CD4-positive, alpha-beta T cell (primary cell): ENCODE results near the gene ATP10A. TPM values are rescaled to one million over a fixed set of nuclear protein-coding genes. Genes with fewer than 3 reads are reported as not detected.

ENCODE experiments used
- ATAC-seq: fragments of 200-7000 bp; cut with Tn5 transposase; one replicate; pipeline ENCODE4 v1.10.0; 2022; ENCODE audit warnings: mild to moderate bottlenecking; ENCODE audit not compliant: poor library complexity
- CTCF ChIA-PET: fragments of 350-600 bp; sonication (Branson Sonifier 250); formaldehyde crosslinking; loops from one replicate; lab custom pipeline; 2021; ENCODE audit warnings: antibody characterized with exemption, inconsistent platforms; lab: Charles Lee
- POLR2A ChIA-PET: fragments of 350-600 bp; sonication (Branson Sonifier 250); formaldehyde crosslinking; loops from one replicate; lab custom pipeline; 2021; ENCODE audit warnings: antibody characterized with exemption, inconsistent platforms; lab: Charles Lee
- DNase-seq, 14 experiments: peaks; one replicate each; pipeline ENCODE4 v3.0.0-alpha.2; 2013 to 2020; ENCODE audit warnings: mixed read lengths in 2 of 14
- H3K27ac ChIP-seq, 2 donors: one replicate each; pipeline versions ENCODE4 v1.5.1 to v1.7.0; 2013; ENCODE audit warnings: low read length in 2 of 2, low read depth in 1 of 2, mild to moderate bottlenecking in 1 of 2
- H3K27me3 ChIP-seq, 2 experiments: 1 replicate in 1 of 2; 2 replicates in 1 of 2; pipeline versions ENCODE4 v1.6.1 to v1.7.0; 2013; ENCODE audit warnings: low read length in 2 of 2, control low read depth in 1 of 2, mild to moderate bottlenecking in 1 of 2, moderate library complexity in 1 of 2; ENCODE audit not compliant: insufficient read depth in 2 of 2, control insufficient read depth in 1 of 2
- H3K36me3 ChIP-seq: one replicate; pipeline ENCODE4 v1.6.1; 2013; ENCODE audit warnings: low read length, control low read depth; ENCODE audit not compliant: insufficient read depth
- H3K4me1 ChIP-seq: one replicate; pipeline ENCODE4 v1.6.1; 2013; ENCODE audit warnings: low read length, control low read depth; ENCODE audit not compliant: insufficient read depth
- H3K4me3 ChIP-seq: one replicate; pipeline ENCODE4 v1.5.1; 2013; ENCODE audit warnings: mild to moderate bottlenecking, low read length, moderate library complexity
- H3K9me3 ChIP-seq, 2 experiments: 1 replicate in 1 of 2; 2 replicates in 1 of 2; pipeline versions ENCODE4 v1.6.1 to v1.7.0; 2013; ENCODE audit warnings: low read length in 2 of 2, mild to moderate bottlenecking in 2 of 2, control low read depth in 1 of 2, moderate library complexity in 1 of 2; ENCODE audit not compliant: control insufficient read depth in 1 of 2, insufficient read depth in 1 of 2
- H3K27ac Mint-ChIP-seq: one replicate; pipeline ENCODE4 v1.8.0; 2020; ENCODE audit warnings: mixed read lengths
- H3K27me3 Mint-ChIP-seq: one replicate; pipeline ENCODE4 v1.8.0; 2021; ENCODE audit warnings: mixed read lengths
- H3K36me3 Mint-ChIP-seq: one replicate; pipeline ENCODE4 v1.8.0; 2021; ENCODE audit warnings: low read depth, mixed read lengths
- H3K4me1 Mint-ChIP-seq: one replicate; pipeline ENCODE4 v1.8.0; 2021; ENCODE audit warnings: low read depth, mixed read lengths
- H3K4me3 Mint-ChIP-seq: one replicate; pipeline ENCODE4 v1.8.0; 2020; ENCODE audit warnings: mild to moderate bottlenecking, mixed read lengths
- H3K9me3 Mint-ChIP-seq: one replicate; pipeline ENCODE4 v1.8.0; 2020; ENCODE audit warnings: mixed read lengths
- intact Hi-C, 2 experiments: fragments of 100-400 bp; cut with DNase I in 1 of 2; cut with micrococcal nuclease in 1 of 2; formaldehyde crosslinking; loops; one replicate each; pipeline versions ENCODE4 v1.15.1 to v1.9.0; 2023 to 2025; cut with DNase I, micrococcal nuclease
- total RNA-seq, 174 experiments: library from RNA in 2 of 174; stranded (reverse) in 2 of 174; gene quantifications; one replicate each; pipeline ENCODE4 v1.2.3 and lab custom pipeline; 2021 to 2026
- TF ChIP-seq, protein P1 (sequence below): fragments of 200-600 bp; IDR thresholded peaks from one replicate; pipeline ENCODE4 v1.8.0; 2022; ENCODE audit warnings: antibody characterized with exemption, mild to moderate bottlenecking

ATP10A gene
- total RNA-seq, 2 experiments from 2014 or later: 30.0 to 30.4 TPM

DNA sequence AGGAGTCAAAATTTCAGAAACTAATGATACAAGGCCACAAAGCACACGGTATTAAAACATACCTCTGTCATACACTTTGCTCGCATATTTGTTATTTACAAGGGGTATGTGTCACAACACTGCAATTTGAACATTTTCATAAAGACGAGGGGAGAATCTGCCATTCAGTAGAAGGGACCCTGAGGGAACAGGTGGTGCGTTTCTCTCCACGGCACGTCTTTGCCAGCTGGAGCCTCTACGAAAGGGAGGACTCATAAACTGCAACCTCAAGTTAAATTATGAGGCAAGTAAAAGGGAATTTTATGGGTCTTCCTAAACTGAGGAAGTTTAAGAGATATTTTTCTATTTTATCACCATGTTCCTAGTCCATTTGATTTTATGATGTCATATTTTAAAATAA lies 19.1 kb downstream of the ATP10A start:
- TF ChIP-seq, protein P1, sequence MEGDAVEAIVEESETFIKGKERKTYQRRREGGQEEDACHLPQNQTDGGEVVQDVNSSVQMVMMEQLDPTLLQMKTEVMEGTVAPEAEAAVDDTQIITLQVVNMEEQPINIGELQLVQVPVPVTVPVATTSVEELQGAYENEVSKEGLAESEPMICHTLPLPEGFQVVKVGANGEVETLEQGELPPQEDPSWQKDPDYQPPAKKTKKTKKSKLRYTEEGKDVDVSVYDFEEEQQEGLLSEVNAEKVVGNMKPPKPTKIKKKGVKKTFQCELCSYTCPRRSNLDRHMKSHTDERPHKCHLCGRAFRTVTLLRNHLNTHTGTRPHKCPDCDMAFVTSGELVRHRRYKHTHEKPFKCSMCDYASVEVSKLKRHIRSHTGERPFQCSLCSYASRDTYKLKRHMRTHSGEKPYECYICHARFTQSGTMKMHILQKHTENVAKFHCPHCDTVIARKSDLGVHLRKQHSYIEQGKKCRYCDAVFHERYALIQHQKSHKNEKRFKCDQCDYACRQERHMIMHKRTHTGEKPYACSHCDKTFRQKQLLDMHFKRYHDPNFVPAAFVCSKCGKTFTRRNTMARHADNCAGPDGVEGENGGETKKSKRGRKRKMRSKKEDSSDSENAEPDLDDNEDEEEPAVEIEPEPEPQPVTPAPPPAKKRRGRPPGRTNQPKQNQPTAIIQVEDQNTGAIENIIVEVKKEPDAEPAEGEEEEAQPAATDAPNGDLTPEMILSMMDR: no peak
- Mint-ChIP-seq H3K9me3 (no peaks in the 10 kb centered on the region), H3K27ac (peak overlapping the region; percentile 73), H3K4me1 (peaks cover 73% of the 10 kb centered on the region), H3K36me3 (peaks cover 24% of the 10 kb centered on the region), H3K27me3 (no peaks in the 10 kb centered on the region), H3K4me3 (no peak overlapping the region)
- no peak overlapping the region for H3K4me3 ChIP-seq
- peaks cover 45% of the 10 kb centered on the region for H3K4me1 ChIP-seq
- H3K27me3 ChIP-seq: no peaks in the 10 kb centered on the region
- H3K36me3 ChIP-seq: peaks cover 3% of the 10 kb centered on the region
- ChIA-PET CTCF (no interaction called here), POLR2A (no interaction called here)
- ATAC-seq (no peak), DNase-seq (no peak)
- H3K9me3 ChIP-seq: no peaks in the 10 kb centered on the region
- intact Hi-C loops: no loop called here
- H3K27ac ChIP-seq: no peak overlapping the region

DNA sequence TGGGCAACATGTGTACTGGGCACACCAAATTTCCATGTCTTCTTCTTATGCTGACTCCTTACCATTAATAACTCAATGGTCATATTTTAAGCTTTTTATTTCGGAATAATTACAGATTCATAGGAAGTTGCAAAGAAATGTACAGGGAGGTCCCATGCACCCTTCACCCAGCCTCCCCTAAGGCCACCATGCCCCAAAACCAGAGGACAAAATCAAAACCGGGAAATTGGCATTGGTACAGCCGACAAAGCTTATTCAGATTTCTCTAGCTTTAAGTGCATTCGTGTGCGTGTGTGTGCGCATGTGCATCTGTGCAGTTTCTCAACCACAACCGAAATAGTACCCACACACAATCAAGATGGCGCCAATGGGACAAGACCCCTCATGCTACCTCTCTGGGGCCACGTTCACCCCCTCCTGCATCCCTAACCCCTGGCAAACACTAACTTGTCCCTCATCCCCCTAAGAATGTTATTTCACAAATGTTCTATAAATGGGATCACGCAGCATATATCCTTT lies 23.4 kb downstream of the ATP10A start:
- H3K4me1 ChIP-seq: peaks cover 24% of the 10 kb centered on the region
- H3K36me3 ChIP-seq: peaks cover 3% of the 10 kb centered on the region
- ChIA-PET CTCF (interaction anchor here (0.6 kb wide), 1 partner anchor 34 kb away, joined by 3 read pairs; no protein-coding TSS in a partner anchor), POLR2A (no interaction called here)
- ATAC-seq: no peak
- Mint-ChIP-seq H3K4me1 (peaks cover 63% of the 10 kb centered on the region), H3K9me3 (no peaks in the 10 kb centered on the region), H3K36me3 (peaks cover 34% of the 10 kb centered on the region), H3K4me3 (no peak overlapping the region), H3K27me3 (no peaks in the 10 kb centered on the region), H3K27ac (no peak overlapping the region)
- no peak overlapping the region for H3K27ac ChIP-seq
- no peak for DNase-seq
- no peak overlapping the region for H3K4me3 ChIP-seq
- H3K27me3 ChIP-seq: no peaks in the 10 kb centered on the region
- intact Hi-C loops: no loop called here
- no peaks in the 10 kb centered on the region for H3K9me3 ChIP-seq
- TF ChIP-seq, protein P1: no peak

DNA sequence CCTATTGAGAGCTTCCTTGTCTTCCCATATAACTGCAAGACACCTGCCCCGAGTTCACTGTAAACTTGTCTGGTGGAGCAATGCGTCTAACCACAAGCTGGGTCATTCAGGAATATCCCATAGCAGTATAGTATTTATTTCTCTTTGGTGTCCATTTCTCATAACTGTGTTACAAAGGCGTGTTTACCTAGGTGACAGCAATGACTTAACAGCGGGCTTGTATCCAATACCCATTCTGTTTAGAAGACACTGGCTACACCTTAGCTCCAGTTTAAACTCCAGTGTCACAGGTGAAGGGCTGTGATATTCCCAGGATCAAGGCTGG lies 24.3 kb downstream of the ATP10A start:
- H3K4me3 ChIP-seq: no peak overlapping the region
- DNase-seq (no peak), ATAC-seq (no peak)
- POLR2A ChIA-PET: interaction anchor here (1.1 kb wide), 1 partner anchor 24 kb away, joined by 3 read pairs; the partner anchor contains the start of gene ATP10A
- H3K4me1 ChIP-seq: peaks cover 21% of the 10 kb centered on the region
- CTCF ChIA-PET: no interaction called here
- peaks cover 3% of the 10 kb centered on the region for H3K36me3 ChIP-seq
- Mint-ChIP-seq H3K27ac (peak overlapping the region; percentile 18), H3K4me1 (peaks cover 64% of the 10 kb centered on the region), H3K4me3 (no peak overlapping the region), H3K9me3 (no peaks in the 10 kb centered on the region), H3K27me3 (no peaks in the 10 kb centered on the region), H3K36me3 (peaks cover 37% of the 10 kb centered on the region)
- H3K9me3 ChIP-seq: no peaks in the 10 kb centered on the region
- no peak overlapping the region for H3K27ac ChIP-seq
- TF ChIP-seq, protein P1: no peak
- intact Hi-C loops: no loop called here
- H3K27me3 ChIP-seq: no peaks in the 10 kb centered on the region
